IMR-90 (cell line): ENCODE data around the gene PTCH1. TPM values are rescaled to one million over a fixed set of nuclear protein-coding genes. Genes with fewer than 3 reads are reported as not detected.

Source experiments
- ATAC-seq: fragments of 200-7000 bp; cut with Tn5 transposase; 2 replicates; pipeline ENCODE4 v1.9.1; 2020; ENCODE audit warnings: low read depth, mild to moderate bottlenecking, moderate library complexity
- BruUV-seq: library from RNA; stranded (reverse); fragments of 400-500 nt; replicated peaks from 2 replicates; lab custom pipeline; 2021; lab: Mats Ljungman, UMichigan
- CTCF ChIA-PET: fragments of 300-600 bp; formaldehyde crosslinking; extraction: SDS; loops from one replicate; lab custom pipeline; 2021; ENCODE audit warnings: antibody characterized with exemption; lab: Yijun Ruan, JAX
- POLR2A ChIA-PET: fragments of 300-600 bp; sonication (Branson Sonifier 250); formaldehyde crosslinking; loops from one replicate; lab custom pipeline; 2022; ENCODE audit warnings: antibody characterized with exemption; ENCODE audit not compliant: unreplicated experiment; lab: Charles Lee
- DNase-seq: peaks from one replicate; pipeline ENCODE4 v3.0.0; 2013
- H2AFZ ChIP-seq: replicated peaks from 2 replicates; pipeline ENCODE3; 2013; ENCODE audit warnings: low read length, mild to moderate bottlenecking; ENCODE audit not compliant: poor library complexity
- H2AK5ac ChIP-seq: 2 replicates; pipeline ENCODE4 v1.6.1; 2013; ENCODE audit warnings: low read depth, low read length, inconsistent platforms
- H2AK9ac ChIP-seq: replicated peaks from 2 replicates; pipeline ENCODE3; 2013; ENCODE audit warnings: mild to moderate bottlenecking, low read depth, low read length, moderate library complexity; ENCODE audit not compliant: poor library complexity
- H2BK120ac ChIP-seq: 2 replicates; pipeline ENCODE4 v1.6.1; 2013; ENCODE audit warnings: low read depth, low read length, inconsistent platforms
- H2BK15ac ChIP-seq: 3 replicates; pipeline ENCODE4 v1.6.1; 2013; ENCODE audit warnings: low read depth, low read length, inconsistent platforms
- H2BK20ac ChIP-seq: 2 replicates; pipeline ENCODE4 v1.6.1; 2013; ENCODE audit warnings: low read depth, mild to moderate bottlenecking, inconsistent platforms, low read length, moderate library complexity
- H2BK5ac ChIP-seq: 2 replicates; pipeline ENCODE4 v1.6.1; 2013; ENCODE audit warnings: mild to moderate bottlenecking, low read depth, low read length, inconsistent platforms; ENCODE audit not compliant: poor library complexity, severe bottlenecking
- H3K14ac ChIP-seq: replicated peaks from 2 replicates; pipeline ENCODE4 v1.6.1; 2013; ENCODE audit warnings: low read depth, low read length, inconsistent platforms
- H3K18ac ChIP-seq: 2 replicates; pipeline ENCODE4 v1.6.1; 2013; ENCODE audit warnings: low read depth, low read length, control low read depth
- H3K23ac ChIP-seq: 2 replicates; pipeline ENCODE4 v1.6.1; 2013; ENCODE audit warnings: low read depth, low read length, inconsistent platforms
- H3K27ac ChIP-seq: 2 replicates; pipeline ENCODE4 v1.5.1; 2013; ENCODE audit warnings: mild to moderate bottlenecking, control low read depth, low read length; ENCODE audit not compliant: insufficient read depth
- H3K27me3 ChIP-seq: 2 replicates; pipeline ENCODE4 v1.6.1; 2013; ENCODE audit warnings: low read length; ENCODE audit not compliant: control insufficient read depth, insufficient read depth
- H3K36me3 ChIP-seq: 2 replicates; pipeline ENCODE4 v1.6.1; 2013; ENCODE audit warnings: low read length, mixed read lengths; ENCODE audit not compliant: control insufficient read depth, insufficient read depth
- H3K4ac ChIP-seq: 2 replicates; pipeline ENCODE4 v1.6.1; 2013; ENCODE audit warnings: low read depth, low read length, inconsistent platforms
- H3K4me1 ChIP-seq: 2 replicates; pipeline ENCODE4 v1.6.1; 2013; ENCODE audit warnings: low read length, mixed read lengths; ENCODE audit not compliant: control insufficient read depth, insufficient read depth
- H3K4me2 ChIP-seq: 2 replicates; pipeline ENCODE4 v1.6.1; 2013; ENCODE audit warnings: low read depth, mild to moderate bottlenecking, control low read depth, low read length, moderate library complexity
- H3K4me3 ChIP-seq: 2 replicates; pipeline ENCODE4 v1.5.1; 2013; ENCODE audit warnings: low read depth, mild to moderate bottlenecking, control low read depth, low read length, moderate library complexity; ENCODE audit not compliant: insufficient read depth
- H3K56ac ChIP-seq: 2 replicates; pipeline ENCODE4 v1.6.1; 2013; ENCODE audit warnings: low read length, inconsistent platforms; ENCODE audit not compliant: insufficient read depth; ENCODE audit errors: extremely low read depth
- H3K79me1 ChIP-seq, 2 experiments: 2 replicates each; pipeline ENCODE4 v1.6.1; 2013; ENCODE audit warnings: low read length in 2 of 2, inconsistent platforms in 1 of 2, low read depth in 1 of 2
- H3K9ac ChIP-seq: 2 replicates; pipeline ENCODE4 v1.6.1; 2013; ENCODE audit warnings: low read depth, low read length, control low read depth
- H3K9me1 ChIP-seq: 2 replicates; pipeline ENCODE4 v1.6.1; 2013; ENCODE audit warnings: low read length, inconsistent platforms; ENCODE audit not compliant: insufficient read depth
- H3K9me3 ChIP-seq: 2 replicates; pipeline ENCODE4 v1.6.1; 2013; ENCODE audit warnings: low read length; ENCODE audit not compliant: control insufficient read depth, insufficient read depth
- H4K20me1 ChIP-seq: 2 replicates; pipeline ENCODE4 v1.6.1; 2013; ENCODE audit warnings: low read length, inconsistent platforms; ENCODE audit not compliant: insufficient read depth
- H4K5ac ChIP-seq: 2 replicates; pipeline ENCODE4 v1.6.1; 2013; ENCODE audit warnings: mild to moderate bottlenecking, low read depth, low read length, control low read depth
- H4K8ac ChIP-seq, 2 experiments: 2 replicates each; pipeline ENCODE4 v1.6.1; 2013; ENCODE audit warnings: low read depth in 2 of 2, low read length in 2 of 2, control low read depth in 1 of 2, inconsistent platforms in 1 of 2
- H4K91ac ChIP-seq: 2 replicates; pipeline ENCODE4 v1.6.1; 2013; ENCODE audit warnings: low read depth, low read length, inconsistent platforms; ENCODE audit not compliant: insufficient read depth
- BHLHE40 ChIP-seq: fragments of 150-350 bp; IDR thresholded peaks from 2 replicates; pipeline ENCODE4 v1.6.1; 2016; ENCODE audit warnings: mild to moderate bottlenecking, low read depth, low read length
- CEBPB ChIP-seq: IDR thresholded peaks from 2 replicates; pipeline ENCODE4 v1.6.1; 2012; ENCODE audit warnings: low read depth, low read length, improper control_type of control experiment
- CHD1 ChIP-seq: IDR thresholded peaks from 2 replicates; pipeline ENCODE4 v1.6.1; 2012; ENCODE audit warnings: low read depth, low read length, improper control_type of control experiment
- CTCF ChIP-seq: conservative IDR thresholded peaks from 2 replicates; pipeline ENCODE4 v1.5.1; 2012; ENCODE audit warnings: mild to moderate bottlenecking, low read depth, low read length, improper control_type of control experiment
- ELK1 ChIP-seq: fragments of 150-350 bp; IDR thresholded peaks from 2 replicates; pipeline ENCODE4 v1.6.1; 2016; ENCODE audit warnings: low read depth, mild to moderate bottlenecking, low read length, moderate library complexity, borderline replicate concordance
- FOS ChIP-seq: fragments of 150-350 bp; IDR thresholded peaks from 2 replicates; pipeline ENCODE4 v1.6.1; 2016; ENCODE audit warnings: low read depth, low read length
- MAFK ChIP-seq: IDR thresholded peaks from 2 replicates; pipeline ENCODE4 v1.6.1; 2012; ENCODE audit warnings: low read depth, low read length, improper control_type of control experiment
- MAZ ChIP-seq: IDR thresholded peaks from 2 replicates; pipeline ENCODE4 v1.6.1; 2012; ENCODE audit warnings: low read depth, mild to moderate bottlenecking, low read length, improper control_type of control experiment, moderate library complexity, borderline replicate concordance
- MXI1 ChIP-seq: IDR thresholded peaks from 2 replicates; pipeline ENCODE4 v1.6.1; 2012; ENCODE audit warnings: low read depth, mild to moderate bottlenecking, low read length, moderate library complexity, borderline replicate concordance
- NFE2L2 ChIP-seq: fragments of 150-350 bp; IDR thresholded peaks from 2 replicates; pipeline ENCODE4 v1.6.1; 2016; ENCODE audit warnings: low read depth, mild to moderate bottlenecking, low read length
- POLR2A ChIP-seq: IDR thresholded peaks from 2 replicates; pipeline ENCODE4 v1.6.1; 2012; ENCODE audit warnings: mild to moderate bottlenecking, low read depth, low read length
- RAD21 ChIP-seq: IDR thresholded peaks from 2 replicates; pipeline ENCODE4 v1.6.1; 2012; ENCODE audit warnings: low read length, improper control_type of control experiment
- RCOR1 ChIP-seq: IDR thresholded peaks from 2 replicates; pipeline ENCODE4 v1.6.1; 2012; ENCODE audit warnings: mild to moderate bottlenecking, low read length, improper control_type of control experiment; ENCODE audit not compliant: insufficient replicate concordance
- RFX5 ChIP-seq: IDR thresholded peaks from 2 replicates; pipeline ENCODE4 v1.8.0; 2012; ENCODE audit warnings: low read depth, mild to moderate bottlenecking, low read length, moderate library complexity
- SMC3 ChIP-seq: fragments of 150-350 bp; IDR thresholded peaks from 2 replicates; pipeline ENCODE4 v1.6.1; 2016; ENCODE audit warnings: low read depth, mild to moderate bottlenecking, antibody characterized with exemption, low read length, moderate library complexity
- USF2 ChIP-seq: fragments of 150-350 bp; IDR thresholded peaks from 2 replicates; pipeline ENCODE4 v1.6.1; 2017; ENCODE audit warnings: mild to moderate bottlenecking, antibody characterized with exemption, low read length, low read depth
- WGBS, 2 experiments: methylation state at CpG; one replicate each; pipeline versions ENCODE4 v1.1.5 to v1.1.7; 2013; ENCODE audit warnings: missing lambda C conversion rate in 2 of 2; ENCODE audit not compliant: insufficient read length in 1 of 2; ENCODE audit errors: extremely low coverage in 2 of 2; 5-methylcytosine and 5-hydroxymethylcytosine counted together
- dilution Hi-C: fragments of 300-500 bp; cut with HindIII; formaldehyde crosslinking; loops from one replicate; pipeline ENCODE4 v1.14.3; 2018; ENCODE audit warnings: low sequenced_read_pairs; ENCODE audit not compliant: unreplicated experiment
- in situ Hi-C: fragments of 300-500 bp; cut with MboI; formaldehyde crosslinking; loops from 3 replicates; pipeline ENCODE4 v1.14.3; 2019; ENCODE audit warnings: low sequenced_read_pairs, inconsistent platforms, mixed read lengths
- intact Hi-C: fragments of 100-400 bp; cut with micrococcal nuclease; formaldehyde crosslinking; loops from 2 replicates; pipeline ENCODE4 v1.10.0; 2022
- polyA plus RNA-seq, 3 experiments: library from polyadenylated mRNA; depleted of rRNA; stranded (reverse); fragments of >200 nt; gene quantifications; 2 replicates each; pipeline ENCODE4 v1.2.3, GENCODE V29; 2012; ENCODE audit warnings: low replicate concordance in 1 of 3
- total RNA-seq: library from RNA; depleted of rRNA; stranded (reverse); fragments of >200 nt; gene quantifications from 2 replicates; pipeline ENCODE4 v1.2.3, GENCODE V29; 2012

The PTCH1 gene
- total and polyA plus RNA-seq, 2 of the 4 experiments (the other 2 are of a cell fraction): 4.1 to 5.0 TPM

- no peak overlapping the region for H4K5ac ChIP-seq
- H3K4me3 ChIP-seq: no peak overlapping the region
- no CpG with 5 or more reads among the region's 5 CpGs for whole genome bisulfite sequencing, 2 experiments
- intact Hi-C loops: no loop called here
- no peak overlapping the region for H3K56ac ChIP-seq
- no peak overlapping the region for H2AK5ac ChIP-seq
- no peak for DNase-seq
- H2AK9ac ChIP-seq: no peak overlapping the region
- H2BK20ac ChIP-seq: no peak overlapping the region
- no peak overlapping the region for H2BK120ac ChIP-seq
- H3K4me1 ChIP-seq: no peaks in the 10 kb centered on the region
- no peak overlapping the region for H3K14ac ChIP-seq
- no peak overlapping the region for H3K18ac ChIP-seq
- no peak overlapping the region for H2AFZ ChIP-seq
- in situ Hi-C loops: no loop called here
- no peak overlapping the region for H3K27ac ChIP-seq
- no peak overlapping the region for H4K91ac ChIP-seq
- dilution Hi-C loops: no loop called here
- no peak overlapping the region for H3K4me2 ChIP-seq
- H3K36me3 ChIP-seq: peaks cover 55% of the 10 kb centered on the region
- ChIA-PET POLR2A (no interaction called here), CTCF (no interaction called here)
- ATAC-seq: no peak
- no TSS peak for BruUV-seq
- no peaks in the 10 kb centered on the region for H3K9me3 ChIP-seq
- no peaks in the 10 kb centered on the region for H3K27me3 ChIP-seq
- H3K79me1 ChIP-seq: peaks cover 4% of the 10 kb centered on the region in 2 experiments; a peak in 1 of 4 replicates
- H4K20me1 ChIP-seq: no peaks in the 10 kb centered on the region
- no peak overlapping the region for H4K8ac ChIP-seq
- no peak overlapping the region for H3K4ac ChIP-seq
- no peak overlapping the region for H3K23ac ChIP-seq
- peaks cover 6% of the 10 kb centered on the region; the same call in 1 of the 2 replicates for H3K9me1 ChIP-seq
- H2BK5ac ChIP-seq: no peak overlapping the region
- H2BK15ac ChIP-seq: no peak overlapping the region
- H3K9ac ChIP-seq: no peak overlapping the region
- TF ChIP-seq CHD1 (no peak), SMC3 (no peak), MAFK (no peak), BHLHE40 (no peak), RAD21 (no peak), RCOR1 (no peak), POLR2A (no peak), NFE2L2 (no peak), ELK1 (no peak), MXI1 (no peak), FOS (no peak), CEBPB (no peak), CTCF (no peak), RFX5 (no peak), USF2 (no peak), MAZ (no peak)
Measured at GRCh38 chr9:95478335-95478734, 38.4 kb downstream of the PTCH1 start.
